Large intestine (tissue), 3 donors: Measurements from ENCODE around the gene STK32B. TPM values are rescaled to one million over a fixed set of nuclear protein-coding genes. Genes with fewer than 3 reads are reported as not detected.
A peak's percentile ranks its signal among the peaks of the same experiment; 100 is the strongest.

Experiments
- DNase-seq, 2 donors: peaks; one replicate each; pipeline versions ENCODE4 v3.0.0 to v3.0.0-alpha.2; 2013
- H3K27ac ChIP-seq: one replicate; pipeline ENCODE4 v1.5.1; 2013; ENCODE audit warnings: low read length
- H3K27me3 ChIP-seq: 2 replicates; pipeline ENCODE4 v1.6.1; 2013; ENCODE audit warnings: low read length; ENCODE audit not compliant: control insufficient read depth, insufficient read depth
- H3K36me3 ChIP-seq: 2 replicates; pipeline ENCODE4 v1.6.1; 2013; ENCODE audit warnings: low read length; ENCODE audit not compliant: control insufficient read depth, insufficient read depth
- H3K4me1 ChIP-seq: one replicate; pipeline ENCODE4 v1.6.1; 2013; ENCODE audit warnings: low read length; ENCODE audit not compliant: control insufficient read depth, insufficient read depth
- H3K4me3 ChIP-seq: one replicate; pipeline ENCODE4 v1.5.1; 2013; ENCODE audit warnings: low read length
- H3K9me3 ChIP-seq: one replicate; pipeline ENCODE4 v1.6.1; 2013; ENCODE audit warnings: mild to moderate bottlenecking, low read depth, low read length, moderate library complexity; ENCODE audit not compliant: control insufficient read depth
- WGBS: methylation state at CpG from one replicate; pipeline ENCODE4 v1.1.5; 2013; ENCODE audit warnings: low lambda C conversion rate; ENCODE audit not compliant: insufficient coverage; 5-methylcytosine and 5-hydroxymethylcytosine counted together
- polyA plus RNA-seq: library from polyadenylated mRNA; unstranded; fragments of 120-200 nt; gene quantifications from one replicate; pipeline ENCODE4 v1.2.1, GENCODE V29; 2013

Gene STK32B
- polyA plus RNA-seq, 1 donor = 1.6 TPM

DNA sequence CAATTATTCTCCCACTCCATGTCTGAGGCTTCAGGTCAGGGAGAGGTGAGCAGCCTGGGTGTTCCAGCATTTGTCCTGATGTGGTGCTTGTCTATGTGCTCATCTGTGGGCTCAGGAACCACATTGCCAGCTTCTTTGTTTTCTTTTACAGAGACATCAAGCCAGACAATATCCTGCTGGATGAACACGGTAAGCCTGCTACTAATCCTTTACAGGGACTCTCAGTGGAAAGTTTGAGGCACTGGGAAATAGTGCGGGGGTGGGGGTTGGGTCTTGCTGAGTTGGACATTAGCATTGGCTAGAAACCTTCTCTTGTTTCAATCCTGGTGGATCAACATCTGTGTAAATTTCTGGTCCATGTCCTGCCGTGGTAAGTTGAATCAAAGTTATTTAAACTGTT is 346.8 kb downstream of the STK32B start:
- no peak overlapping the region for H3K4me3 ChIP-seq
- no peak for DNase-seq
- H3K9me3 ChIP-seq = no peaks in the 10 kb centered on the region
- no CpG with 5 or more reads among the region's 3 CpGs for WGBS
- H3K27me3 ChIP-seq = no peaks in the 10 kb centered on the region
- no peaks in the 10 kb centered on the region for H3K36me3 ChIP-seq
- no peaks in the 10 kb centered on the region for H3K4me1 ChIP-seq
- no peak overlapping the region for H3K27ac ChIP-seq

DNA sequence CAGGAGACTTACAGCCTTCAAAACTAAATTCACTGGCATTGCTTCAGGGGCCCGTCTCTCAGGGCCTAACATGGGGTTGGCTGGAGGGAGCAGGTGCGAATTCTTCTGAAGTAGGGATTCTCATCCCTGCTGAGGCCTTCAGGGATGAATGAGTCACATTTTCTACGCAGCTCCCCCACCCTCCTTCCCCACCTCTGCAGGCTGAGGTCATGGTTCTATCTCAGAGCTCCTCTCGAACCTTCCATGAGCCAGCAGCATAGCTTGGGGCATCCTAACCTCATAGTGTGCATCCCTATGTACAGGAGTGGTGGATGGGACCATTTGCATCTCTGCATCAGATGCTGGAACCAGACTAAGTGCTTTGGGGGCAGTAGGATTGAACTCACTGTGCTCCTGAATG is 347.8 kb downstream of the STK32B start:
- H3K27me3 ChIP-seq = no peaks in the 10 kb centered on the region
- DNase-seq = no peak
- no CpG with 5 or more reads among the region's 4 CpGs for WGBS
- H3K4me1 ChIP-seq = no peaks in the 10 kb centered on the region
- no peak overlapping the region for H3K27ac ChIP-seq
- no peaks in the 10 kb centered on the region for H3K36me3 ChIP-seq
- no peak overlapping the region for H3K4me3 ChIP-seq
- H3K9me3 ChIP-seq = no peaks in the 10 kb centered on the region

DNA sequence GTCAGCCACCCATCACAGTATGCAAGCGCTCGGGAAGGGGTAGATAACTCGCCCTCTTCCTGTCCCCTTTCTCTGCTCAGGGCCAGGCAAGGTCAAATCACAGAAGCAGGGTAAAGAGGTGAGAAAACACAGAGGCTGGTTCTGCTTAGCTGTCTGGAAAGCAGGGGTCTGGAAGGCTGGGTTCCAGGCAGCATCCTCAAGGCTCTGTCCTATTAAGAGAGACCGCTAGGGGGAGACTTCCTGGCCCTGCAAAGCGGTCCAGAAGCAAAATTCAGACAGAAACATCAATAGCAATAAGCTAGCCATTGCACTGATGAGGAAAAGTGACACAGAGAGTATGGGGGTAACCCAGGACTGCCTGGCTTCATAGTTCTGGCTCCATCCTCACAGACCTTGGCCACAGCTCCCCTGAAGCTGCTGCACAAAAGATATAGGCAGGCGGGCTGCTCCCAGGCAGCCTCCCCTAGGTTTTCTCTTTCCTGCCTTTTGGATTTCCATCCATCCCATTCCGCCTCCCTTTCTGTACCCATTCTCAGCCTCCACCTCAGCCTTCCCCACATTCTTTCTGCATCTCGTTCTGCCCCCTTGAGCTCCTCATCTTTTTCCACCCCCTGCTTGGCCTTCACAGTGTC is 348.6 kb downstream of the STK32B start:
- Histone ChIP-seq H3K9me3 (no peaks in the 10 kb centered on the region), H3K4me1 (no peaks in the 10 kb centered on the region), H3K27ac (no peak overlapping the region), H3K36me3 (no peaks in the 10 kb centered on the region), H3K27me3 (no peaks in the 10 kb centered on the region), H3K4me3 (no peak overlapping the region)
- 52% methylated on average over 2 of the region's 8 CpGs for WGBS
- DNase-seq = peak in 1 of 2 donors; percentile 12

DNA sequence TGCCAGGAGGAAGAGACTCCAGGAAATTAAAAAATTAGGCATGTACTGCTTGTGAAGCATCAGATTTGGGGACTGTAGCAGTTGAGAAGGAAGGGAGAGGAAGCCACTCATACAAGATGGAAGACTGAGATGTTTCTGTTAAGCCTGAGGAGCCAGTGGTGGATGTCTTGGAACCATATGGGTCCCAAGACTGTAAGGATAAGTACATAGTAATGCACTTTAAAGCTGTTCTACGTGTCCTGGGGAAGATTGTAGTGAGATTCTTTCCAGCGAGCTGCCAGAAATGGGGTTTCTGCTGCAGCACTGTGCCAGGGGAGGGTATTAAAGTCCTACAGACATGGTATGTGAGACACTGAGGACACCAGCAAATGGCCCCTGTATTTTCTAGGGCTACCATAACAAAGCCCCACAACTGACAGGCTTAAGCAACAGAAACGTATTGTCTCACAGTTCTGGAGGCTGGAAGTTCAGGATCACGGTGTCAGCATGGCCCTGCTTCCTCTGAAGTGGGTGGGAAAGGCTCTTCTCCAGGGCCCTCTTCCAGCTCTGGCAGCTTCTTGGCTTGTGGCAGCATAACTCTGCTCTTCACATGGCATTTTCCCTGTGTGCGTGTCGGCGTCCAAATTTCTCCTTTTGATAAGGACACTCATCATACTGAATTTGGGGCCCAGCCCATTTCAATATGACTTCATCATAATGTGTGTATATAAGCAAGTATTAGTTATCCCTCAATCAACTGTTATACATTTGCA is 352.6 kb downstream of the STK32B start:
- no CpG with 5 or more reads among the region's 7 CpGs for WGBS
- no peaks in the 10 kb centered on the region for H3K27me3 ChIP-seq
- H3K4me3 ChIP-seq = no peak overlapping the region
- no peaks in the 10 kb centered on the region for H3K36me3 ChIP-seq
- DNase-seq = no peak
- H3K4me1 ChIP-seq = no peaks in the 10 kb centered on the region
- H3K27ac ChIP-seq = no peak overlapping the region
- peaks cover 5% of the 10 kb centered on the region for H3K9me3 ChIP-seq

DNA sequence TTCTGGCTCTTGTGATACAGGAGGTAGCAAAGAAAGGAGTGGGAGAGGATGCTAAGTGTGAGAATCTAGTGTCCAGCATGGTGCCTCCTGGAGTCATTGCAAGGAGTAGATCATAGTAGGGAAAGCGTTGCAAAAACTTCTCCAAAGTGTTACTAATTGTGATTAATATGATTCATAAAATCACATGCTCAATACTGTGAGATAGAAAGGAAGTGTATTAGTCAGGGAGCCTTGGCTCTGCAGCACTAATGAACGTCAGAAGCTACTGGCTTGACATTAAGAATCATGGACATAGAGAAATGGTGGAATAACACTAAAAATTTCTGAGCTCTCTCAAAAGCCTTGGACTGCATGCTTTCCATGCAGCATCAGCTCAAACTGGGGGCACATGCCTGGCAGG is 358.0 kb downstream of the STK32B start:
- peaks cover 5% of the 10 kb centered on the region for H3K9me3 ChIP-seq
- no peak overlapping the region for H3K27ac ChIP-seq
- no peaks in the 10 kb centered on the region for H3K4me1 ChIP-seq
- H3K4me3 ChIP-seq = no peak overlapping the region
- H3K27me3 ChIP-seq = no peaks in the 10 kb centered on the region
- no CpG with 5 or more reads among the region's 2 CpGs for WGBS
- no peaks in the 10 kb centered on the region for H3K36me3 ChIP-seq
- no peak for DNase-seq

DNA sequence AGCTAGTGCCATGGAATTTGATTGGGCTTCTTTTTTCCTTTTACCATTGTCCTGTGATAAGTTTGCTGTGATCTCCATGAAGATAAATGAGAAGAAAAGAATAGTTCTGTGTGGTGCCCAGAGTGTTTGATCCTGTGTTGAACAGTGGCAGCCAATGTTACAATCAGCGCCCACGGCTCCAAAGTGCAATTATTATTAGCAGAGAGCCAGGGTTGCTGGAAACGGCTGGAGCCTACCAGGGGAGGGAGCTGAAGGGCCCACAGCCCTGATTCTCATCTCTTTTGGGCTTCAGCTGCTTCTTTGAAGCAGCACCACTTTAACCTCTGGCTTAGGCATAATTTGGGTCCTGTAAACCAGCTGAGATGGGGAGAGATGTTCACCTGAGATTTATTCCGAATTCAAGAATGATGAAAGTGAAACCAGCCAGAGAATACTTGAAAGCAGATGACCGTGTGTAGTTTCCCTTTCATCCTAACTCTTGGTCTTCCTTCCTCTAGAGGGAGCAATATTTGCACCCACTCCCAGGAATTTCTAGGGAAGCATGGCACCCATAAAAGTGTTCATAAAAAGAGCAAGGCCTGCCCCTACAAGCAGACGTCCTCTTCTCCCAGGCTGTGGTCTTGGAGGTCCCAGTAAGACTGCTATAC is 358.8 kb downstream of the STK32B start:
- no peaks in the 10 kb centered on the region for H3K27me3 ChIP-seq
- no peaks in the 10 kb centered on the region for H3K4me1 ChIP-seq
- no peak overlapping the region for H3K27ac ChIP-seq
- H3K36me3 ChIP-seq = no peaks in the 10 kb centered on the region
- H3K9me3 ChIP-seq = peaks cover 5% of the 10 kb centered on the region
- no peak overlapping the region for H3K4me3 ChIP-seq
- WGBS = no CpG with 5 or more reads among the region's 6 CpGs
- peak in 1 of 2 donors; percentile 30 for DNase-seq

DNA sequence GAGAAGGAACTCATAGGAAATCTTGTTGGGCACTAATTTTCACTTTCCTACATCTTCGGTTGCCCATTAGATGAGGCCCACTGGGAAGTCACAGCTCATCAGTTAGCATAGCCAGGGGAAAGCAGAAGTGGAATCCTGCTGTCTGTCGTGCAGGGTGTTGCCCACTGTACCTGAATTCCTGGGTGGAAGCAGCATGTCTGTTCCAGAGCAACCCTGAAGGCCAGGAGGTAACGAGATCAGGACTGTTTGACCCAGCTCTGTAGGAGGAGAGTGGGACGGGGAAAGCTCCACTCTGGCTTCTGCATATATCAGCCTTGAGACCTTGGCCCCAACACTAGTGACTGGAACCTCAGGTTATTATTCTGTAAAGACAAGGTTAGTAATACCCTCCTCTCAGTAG is 361.0 kb downstream of the STK32B start:
- Histone ChIP-seq H3K27me3 (no peaks in the 10 kb centered on the region), H3K36me3 (no peaks in the 10 kb centered on the region), H3K4me3 (no peak overlapping the region), H3K9me3 (no peaks in the 10 kb centered on the region), H3K27ac (no peak overlapping the region), H3K4me1 (no peaks in the 10 kb centered on the region)
- DNase-seq = no peak
- WGBS = no CpG with 5 or more reads among the region's 4 CpGs

DNA sequence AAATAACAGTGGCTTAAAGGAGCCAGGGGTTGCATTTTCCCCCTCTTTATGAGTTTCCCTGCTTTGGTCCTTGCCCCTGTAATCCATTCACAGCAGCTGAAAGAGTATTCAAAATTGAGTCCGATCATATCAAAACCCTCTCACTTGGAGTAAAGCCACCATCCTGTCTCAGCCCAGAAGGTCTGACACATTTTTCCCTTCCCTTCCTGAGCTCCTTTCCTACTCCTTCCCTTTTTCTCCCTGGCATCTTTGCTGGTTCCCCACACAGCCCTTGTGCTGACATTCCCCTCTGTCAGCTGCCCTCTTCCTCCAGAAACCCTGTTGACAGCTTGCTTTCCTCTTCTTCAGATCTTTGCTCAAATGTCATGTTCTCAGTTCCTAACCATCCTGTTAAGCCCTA is 361.5 kb downstream of the STK32B start:
- DNase-seq = no peak
- WGBS = no CpG with 5 or more reads among the region's 1 CpG
- no peaks in the 10 kb centered on the region for H3K27me3 ChIP-seq
- H3K36me3 ChIP-seq = no peaks in the 10 kb centered on the region
- no peak overlapping the region for H3K4me3 ChIP-seq
- H3K27ac ChIP-seq = no peak overlapping the region
- H3K4me1 ChIP-seq = no peaks in the 10 kb centered on the region
- H3K9me3 ChIP-seq = no peaks in the 10 kb centered on the region

DNA sequence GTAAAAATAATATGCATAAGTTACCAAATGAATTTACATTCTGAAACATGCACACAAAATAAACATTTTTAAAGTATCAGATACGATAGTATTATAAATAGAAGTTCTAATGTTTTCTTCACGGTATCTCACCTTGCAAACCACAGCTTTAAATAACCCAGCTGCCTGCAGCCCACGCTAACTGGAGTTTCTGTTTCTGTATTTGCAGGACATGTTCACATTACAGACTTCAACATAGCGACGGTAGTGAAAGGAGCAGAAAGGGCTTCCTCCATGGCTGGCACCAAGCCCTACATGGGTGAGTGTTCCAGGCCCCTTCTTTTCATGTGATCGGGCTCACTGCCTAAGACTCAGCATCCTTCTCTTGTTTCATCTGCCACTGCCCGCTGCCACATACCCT is 365.4 kb downstream of the STK32B start:
- Histone ChIP-seq H3K9me3 (no peaks in the 10 kb centered on the region), H3K36me3 (no peaks in the 10 kb centered on the region), H3K27me3 (no peaks in the 10 kb centered on the region), H3K4me3 (no peak overlapping the region), H3K27ac (no peak overlapping the region), H3K4me1 (no peaks in the 10 kb centered on the region)
- DNase-seq = no peak
- WGBS = no CpG with 5 or more reads among the region's 7 CpGs

DNA sequence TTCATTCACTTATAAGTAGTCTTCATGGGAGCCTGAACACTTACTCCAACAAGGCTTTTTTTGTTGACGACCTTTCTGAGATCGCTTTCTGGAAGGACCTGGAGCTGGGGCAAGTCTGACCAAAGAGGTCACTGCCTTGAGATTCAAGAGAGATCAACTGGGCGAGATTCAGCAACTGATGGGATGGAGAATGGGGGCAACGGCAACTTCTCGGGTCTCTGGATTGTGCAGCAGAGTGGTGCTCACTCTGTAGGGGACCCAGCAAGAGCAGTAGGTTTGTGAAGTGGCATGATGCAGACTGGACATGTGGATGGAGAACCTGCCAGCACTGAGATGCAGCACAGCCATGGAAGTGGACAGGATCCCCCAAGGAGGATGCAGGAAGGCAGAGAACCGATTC is 369.0 kb downstream of the STK32B start:
- no peak overlapping the region for H3K27ac ChIP-seq
- H3K4me3 ChIP-seq = no peak overlapping the region
- DNase-seq = no peak
- H3K27me3 ChIP-seq = no peaks in the 10 kb centered on the region
- H3K9me3 ChIP-seq = no peaks in the 10 kb centered on the region
- H3K36me3 ChIP-seq = no peaks in the 10 kb centered on the region
- WGBS = no CpG with 5 or more reads among the region's 6 CpGs
- no peaks in the 10 kb centered on the region for H3K4me1 ChIP-seq
